Suprapubic skin (tissue), 4 donors: ENCODE data around the gene ZBTB22. TPM values are rescaled to one million over a fixed set of nuclear protein-coding genes. Genes with fewer than 3 reads are reported as not detected.
"Not testable (repeated sequence)": the region's sequence is repeated elsewhere in the genome, so short reads cannot be mapped to it uniquely, and the experiment has no call there.

ENCODE experiments used
- DNase-seq, 2 donors: peaks; one replicate each; pipeline ENCODE4 v3.0.0-alpha.2; 2019; ENCODE audit warnings: low spot score in 2 of 2
- H3K27ac ChIP-seq: fragments of 200-600 bp; sonication (generic); one replicate; pipeline ENCODE4 v1.5.1; 2019
- H3K27me3 ChIP-seq: fragments of 200-600 bp; sonication (generic); one replicate; pipeline ENCODE4 v1.5.1; 2019
- H3K36me3 ChIP-seq: fragments of 200-600 bp; sonication (generic); one replicate; pipeline ENCODE4 v1.5.1; 2019
- H3K4me1 ChIP-seq: fragments of 200-600 bp; sonication (generic); one replicate; pipeline ENCODE4 v1.5.1; 2019
- H3K4me3 ChIP-seq: fragments of 200-600 bp; sonication (generic); one replicate; pipeline ENCODE4 v1.5.1; 2019; ENCODE audit warnings: mild to moderate bottlenecking
- H3K9me3 ChIP-seq: fragments of 200-600 bp; sonication (generic); one replicate; pipeline ENCODE4 v1.5.1; 2019
- CTCF ChIP-seq, 2 donors: fragments of 200-600 bp in 1 of 2; fragments of 450-650 bp in 1 of 2; sonication (generic) in 1 of 2; IDR thresholded peaks; one replicate each; pipeline ENCODE4 v1.5.1; 2016 to 2019; ENCODE audit warnings: antibody characterized with exemption in 2 of 2, mild to moderate bottlenecking in 1 of 2, moderate library complexity in 1 of 2
- EP300 ChIP-seq: sonication (generic); formaldehyde crosslinking; IDR thresholded peaks from one replicate; pipeline ENCODE4 v1.6.1; 2017; ENCODE audit warnings: antibody characterized with exemption
- POLR2A ChIP-seq, 2 donors: fragments of 450-650 bp; IDR thresholded peaks; one replicate each; pipeline ENCODE4 v1.6.1; 2017; ENCODE audit warnings: antibody characterized with exemption in 2 of 2, mild to moderate bottlenecking in 2 of 2, moderate library complexity in 2 of 2
- POLR2AphosphoS5 ChIP-seq, 3 donors: sonication (generic); formaldehyde crosslinking; IDR thresholded peaks; one replicate each; pipeline ENCODE4 v1.6.1; 2017; ENCODE audit warnings: antibody characterized with exemption in 3 of 3
- WGBS: methylation state at CpG from one replicate; pipeline ENCODE4 v1.1.5; 2018; 5-methylcytosine and 5-hydroxymethylcytosine counted together
- total RNA-seq, 4 donors: library from RNA; depleted of rRNA; stranded (reverse); fragments of >200 nt; gene quantifications; one replicate each; pipeline ENCODE4 v1.1.0, GENCODE V29; 2016

The ZBTB22 gene
- total RNA-seq: 10 to 100 TPM; 32.1 to 36.8 (median 33.4) TPM

GRCh38 chr6:33317669-33318425 is at the start of gene ZBTB22:
TSS of gene ZBTB22 (minus strand) at chr6:33317744. CDS start at chr6:33316916, 828 bp downstream.
- Histone ChIP-seq H3K27ac (peak within 1 kb of the TSS; percentile 74), H3K4me3 (peak within 1 kb of the TSS; percentile 50), H3K27me3 (no peaks in the 10 kb centered on the region), H3K9me3 (no peaks in the 10 kb centered on the region), H3K36me3 (peaks cover 22% of the 10 kb centered on the region), H3K4me1 (peaks cover 70% of the 10 kb centered on the region)
- WGBS: 1% methylated on average over 30 of the region's 44 CpGs
- TF ChIP-seq CTCF (IDR thresholded peaks at IDR 0.05) (no peak), EP300 (no peak), POLR2A (IDR thresholded peaks at IDR 0.05) (peak in 1 of 2 donors; percentile 16), POLR2AphosphoS5 (IDR thresholded peaks at IDR 0.05) (peak in 1 of 3 donors; percentile 91)
- DNase-seq: peak; percentile 100

DNA sequence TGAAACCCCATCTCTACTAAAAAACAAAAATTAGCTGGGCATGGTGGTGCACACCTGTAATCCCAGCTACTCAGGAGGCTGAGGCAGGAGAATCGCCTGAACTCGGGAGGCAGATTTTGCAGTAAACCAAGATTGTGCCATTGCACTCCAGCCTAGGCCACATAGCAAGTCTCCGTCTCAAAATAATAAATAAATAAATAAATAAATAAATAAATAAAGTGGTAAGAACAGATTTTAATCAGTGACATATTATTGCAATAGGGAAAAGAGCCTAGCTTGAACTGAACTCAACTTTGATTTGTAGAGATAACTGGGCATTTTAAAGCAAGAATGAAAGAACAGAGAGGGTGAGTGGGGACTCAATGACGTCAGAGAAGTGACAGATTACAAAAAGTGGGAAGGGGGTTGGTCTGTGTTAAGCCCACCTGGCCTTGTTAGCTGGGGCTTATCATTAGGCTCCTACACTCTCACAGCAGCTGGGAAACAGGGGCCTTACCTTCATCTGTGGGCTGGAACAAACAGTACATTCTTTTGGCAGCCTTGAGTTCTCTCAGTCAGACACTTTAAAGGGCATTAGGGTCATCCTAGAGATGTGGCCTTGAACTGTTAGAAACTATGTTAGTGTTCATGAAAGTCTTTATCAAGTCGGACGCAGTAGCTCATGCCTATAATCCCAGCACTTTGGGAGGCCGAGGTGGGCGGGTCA is 49.6 kb upstream of the ZBTB22 start:
- Histone ChIP-seq H3K36me3 (no peaks in the 10 kb centered on the region), H3K9me3 (no peaks in the 10 kb centered on the region), H3K27ac (no peak overlapping the region), H3K4me1 (no peaks in the 10 kb centered on the region), H3K27me3 (no peaks in the 10 kb centered on the region), H3K4me3 (no peak overlapping the region)
- WGBS: 88% methylated on average over 8 of the region's 8 CpGs
- no peak for DNase-seq
- TF ChIP-seq CTCF (IDR thresholded peaks at IDR 0.05) (no peak), EP300 (no peak)

DNA sequence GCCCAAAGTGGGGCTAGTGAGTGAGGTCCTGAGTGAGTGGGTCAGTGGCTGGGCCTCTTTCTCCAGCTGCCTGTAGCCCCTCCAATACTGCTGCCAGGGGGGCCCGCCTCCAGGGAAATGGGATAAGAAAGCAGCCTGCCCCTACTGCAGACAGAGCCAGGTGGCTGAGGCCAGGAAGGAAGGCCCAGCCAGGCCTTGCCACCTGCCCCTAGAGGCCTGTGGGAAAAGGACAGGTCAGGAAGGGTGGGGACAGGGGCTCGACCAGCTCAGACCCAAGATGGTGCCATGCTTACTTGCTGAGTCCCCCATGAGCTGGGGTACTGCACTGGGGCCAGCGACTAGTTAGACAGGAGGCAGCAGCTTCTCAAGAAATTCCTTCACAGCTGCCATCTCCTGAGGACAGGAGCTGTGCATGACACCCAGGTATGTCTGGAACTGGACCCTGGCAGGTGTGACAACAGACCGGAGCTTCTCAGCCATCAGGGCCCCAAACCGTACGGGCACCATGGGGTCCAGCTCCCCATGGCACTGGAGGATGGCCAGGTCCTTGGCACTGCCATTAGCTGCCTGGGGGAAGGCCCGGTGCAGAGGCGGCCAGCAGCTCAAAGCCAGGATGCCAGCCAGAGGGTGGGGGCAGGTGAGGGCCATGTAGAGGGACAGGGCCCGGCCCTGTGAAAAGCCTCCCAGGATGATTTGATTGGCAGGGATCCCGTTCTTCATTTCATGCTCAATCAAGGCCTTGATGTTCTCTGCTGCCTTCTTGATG is 47.8 kb upstream of the ZBTB22 start:
- DNase-seq, H3K36me3 ChIP-seq, H3K4me1 ChIP-seq, H3K27me3 ChIP-seq, H3K27ac ChIP-seq, H3K4me3 ChIP-seq, H3K9me3 ChIP-seq: not testable (repeated sequence)
- WGBS: 81% methylated on average over 5 of the region's 10 CpGs

GRCh38 chr6:33364475-33365205 is 47.1 kb upstream of the ZBTB22 start:
- H3K27ac ChIP-seq, DNase-seq, H3K9me3 ChIP-seq, H3K4me1 ChIP-seq, H3K36me3 ChIP-seq, H3K27me3 ChIP-seq, H3K4me3 ChIP-seq: not testable (repeated sequence)
- 47% methylated on average over 5 of the region's 8 CpGs for WGBS

DNA sequence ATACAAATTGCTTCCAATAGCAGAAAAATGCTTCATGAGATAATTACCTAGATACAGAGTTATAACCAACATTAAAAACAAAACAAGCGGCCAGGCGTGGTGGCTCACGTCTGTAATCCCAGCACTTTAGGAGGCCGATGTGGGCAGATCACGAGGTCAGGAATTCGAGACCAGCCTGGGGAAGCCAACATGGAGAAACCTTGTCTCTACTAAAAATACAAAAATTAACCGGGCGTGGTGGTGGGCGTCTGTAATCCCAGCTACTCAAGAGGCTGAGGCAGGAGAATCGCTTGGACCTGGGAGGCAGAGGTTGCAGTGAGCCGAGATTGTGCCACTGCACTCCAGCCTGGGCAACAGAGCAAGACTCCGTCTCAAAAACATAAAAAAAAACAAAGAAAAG is 45.9 kb upstream of the ZBTB22 start:
- 88% methylated on average over 12 of the region's 12 CpGs for WGBS
- H3K4me1 ChIP-seq, DNase-seq, H3K9me3 ChIP-seq, H3K36me3 ChIP-seq, H3K4me3 ChIP-seq, H3K27me3 ChIP-seq, H3K27ac ChIP-seq: not testable (repeated sequence)

GRCh38 chr6:33359331-33359730 is 41.8 kb upstream of the ZBTB22 start:
- no peak for DNase-seq
- Histone ChIP-seq H3K4me3 (no peak overlapping the region), H3K4me1 (no peaks in the 10 kb centered on the region), H3K36me3 (no peaks in the 10 kb centered on the region), H3K9me3 (no peaks in the 10 kb centered on the region), H3K27me3 (no peaks in the 10 kb centered on the region), H3K27ac (no peak overlapping the region)
- TF ChIP-seq EP300 (no peak), POLR2AphosphoS5 (IDR thresholded peaks at IDR 0.05) (no peak), CTCF (IDR thresholded peaks at IDR 0.05) (no peak), POLR2A (IDR thresholded peaks at IDR 0.05) (no peak)

DNA sequence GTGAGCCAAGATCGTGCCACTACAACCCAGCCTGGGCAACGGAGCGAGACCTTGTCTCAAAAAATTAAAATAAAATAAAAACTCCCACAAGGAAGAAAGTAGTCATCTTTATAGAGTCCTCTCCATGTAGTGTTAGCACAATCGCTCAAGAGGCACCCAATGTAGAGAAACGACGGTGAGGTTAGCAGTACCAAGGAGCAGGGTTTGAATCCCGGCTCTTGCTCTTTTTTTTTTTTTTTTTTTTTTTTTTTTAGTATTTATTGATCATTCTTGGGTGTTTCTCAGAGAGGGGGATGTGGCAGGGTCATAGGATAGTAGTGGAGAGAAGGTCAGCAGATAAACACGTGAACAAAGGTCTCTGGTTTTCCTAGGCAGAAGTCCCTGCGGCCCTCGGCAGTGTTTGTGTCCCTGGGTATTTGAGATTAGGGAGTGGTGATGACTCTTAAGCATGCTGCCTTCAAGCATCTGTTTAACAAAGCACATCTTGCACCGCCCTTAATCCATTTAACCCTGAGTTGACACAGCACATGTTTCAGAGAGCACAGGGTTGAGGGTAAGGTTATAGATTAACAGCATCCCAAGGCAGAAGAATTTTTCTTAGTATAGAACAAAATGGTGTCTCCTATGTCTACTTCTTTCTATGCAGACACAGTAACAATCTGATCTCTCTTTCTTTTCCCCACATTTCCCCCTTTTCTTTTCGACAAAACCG is 39.8 kb upstream of the ZBTB22 start:
- H3K9me3 ChIP-seq, H3K4me1 ChIP-seq, H3K36me3 ChIP-seq, DNase-seq, H3K27me3 ChIP-seq, H3K27ac ChIP-seq, H3K4me3 ChIP-seq: not testable (repeated sequence)
- WGBS: 69% methylated on average over 13 of the region's 13 CpGs
